Sigmoid colon (tissue), 7 donors: Measurements from ENCODE around the gene ZNF254. TPM values are rescaled to one million over a fixed set of nuclear protein-coding genes. Genes with fewer than 3 reads are reported as not detected.
"Not testable (repeated sequence)": the region's sequence is repeated elsewhere in the genome, so short reads cannot be mapped to it uniquely, and the experiment has no call there.

Experiments
- DNase-seq: peaks from one replicate; pipeline ENCODE4 v3.0.0-alpha.2; 2019
- H3K27ac ChIP-seq, 4 donors: fragments of 200-600 bp; sonication (generic); one replicate each; pipeline ENCODE4 v1.5.1; 2016 to 2019; ENCODE audit warnings: mild to moderate bottlenecking in 1 of 4
- H3K27me3 ChIP-seq, 3 donors: fragments of 200-600 bp; sonication (generic); one replicate each; pipeline ENCODE4 v1.5.1; 2019; ENCODE audit warnings: mild to moderate bottlenecking in 1 of 3
- H3K36me3 ChIP-seq, 4 donors: fragments of 200-600 bp; sonication (generic); one replicate each; pipeline ENCODE4 v1.5.1; 2016 to 2019
- H3K4me1 ChIP-seq, 4 donors: fragments of 200-600 bp; sonication (generic); one replicate each; pipeline ENCODE4 v1.5.1; 2017 to 2019
- H3K4me3 ChIP-seq, 4 donors: fragments of 200-600 bp; sonication (generic); one replicate each; pipeline ENCODE4 v1.5.1; 2017 to 2019; ENCODE audit warnings: mild to moderate bottlenecking in 2 of 4, moderate library complexity in 1 of 4
- H3K9me3 ChIP-seq, 4 donors: fragments of 200-600 bp in 3 of 4; sonication (generic) in 3 of 4; one replicate each; pipeline versions ENCODE4 v1.5.1 to v1.6.1; 2013 to 2019
- CTCF ChIP-seq, 4 experiments: fragments of 450-650 bp in 3 of 4; fragments of 200-600 bp in 1 of 4; IDR thresholded peaks; one replicate each; pipeline ENCODE4 v1.5.1; 2016 to 2019; ENCODE audit warnings: antibody characterized with exemption in 4 of 4, mild to moderate bottlenecking in 3 of 4, moderate library complexity in 2 of 4
- EP300 ChIP-seq, 4 donors: sonication (generic); formaldehyde crosslinking; IDR thresholded peaks; one replicate each; pipeline ENCODE4 v1.6.1; 2017; ENCODE audit warnings: antibody characterized with exemption in 4 of 4
- POLR2A ChIP-seq, 2 donors: fragments of 450-650 bp; IDR thresholded peaks; one replicate each; pipeline ENCODE4 v1.6.1; 2016; ENCODE audit warnings: antibody characterized with exemption in 2 of 2, mild to moderate bottlenecking in 2 of 2, moderate library complexity in 2 of 2
- POLR2AphosphoS5 ChIP-seq, 4 donors: sonication (generic); formaldehyde crosslinking; IDR thresholded peaks; one replicate each; pipeline ENCODE4 v1.6.1; 2017; ENCODE audit warnings: antibody characterized with exemption in 4 of 4
- WGBS, 2 donors: extraction: QIAGEN DNeasy Blood & Tissue Kit; methylation state at CpG; one replicate each; pipeline ENCODE4 v1.1.7; 2013; 5-methylcytosine and 5-hydroxymethylcytosine counted together
- intact Hi-C: fragments of 100-400 bp; cut with DNase I; formaldehyde crosslinking; loops from one replicate; pipeline ENCODE4 v1.15.1; 2023
- polyA plus RNA-seq, 3 donors: library from polyadenylated mRNA; stranded (reverse); fragments of 200-250 nt; gene quantifications; one replicate each; pipeline ENCODE4 v1.2.3, GENCODE V29; 2013
- total RNA-seq, 4 donors: library from RNA; depleted of rRNA; stranded (reverse); fragments of >200 nt; gene quantifications; one replicate each; pipeline ENCODE4 v1.1.0, GENCODE V29; 2016
- donor health status: healthy with polysubstance abuse.
- donor health status: Bipolar disorder and iron deficiency.
- donor health status: healthy.

ZNF254 gene
- total and polyA plus RNA-seq, 7 donors, result 5.5 to 23.0 (median 11.6) TPM

- H3K27me3 ChIP-seq, result no peaks in the 10 kb centered on the region
- H3K36me3 ChIP-seq, result peaks cover 0 to 14% (median 0%) of the 10 kb centered on the region in 4 donors
- peaks cover 0 to 4% (median under 1%) of the 10 kb centered on the region in 4 donors for H3K4me1 ChIP-seq
- no peak overlapping the region for H3K27ac ChIP-seq
- no peak for DNase-seq
- TF ChIP-seq POLR2A (IDR thresholded peaks at IDR 0.05), result no peak
- TF ChIP-seq POLR2AphosphoS5 (IDR thresholded peaks at IDR 0.05), result no peak
- no peak for TF ChIP-seq CTCF (IDR thresholded peaks at IDR 0.05)
- TF ChIP-seq EP300 (IDR thresholded peaks at IDR 0.05), result no peak
- no peak overlapping the region for H3K4me3 ChIP-seq
- H3K9me3 ChIP-seq, result no peaks in the 10 kb centered on the region
- intact Hi-C loops, result no loop called here
Measured at GRCh38 chr19:24099829-24100228, 12.8 kb downstream of the ZNF254 start.

GRCh38 chr19:24100597-24100996 is 13.6 kb downstream of the ZNF254 start:
- H3K27ac ChIP-seq, H3K27me3 ChIP-seq, DNase-seq, H3K9me3 ChIP-seq, H3K4me3 ChIP-seq, intact Hi-C loops, H3K4me1 ChIP-seq: not testable (repeated sequence)
- peaks cover 0 to 17% (median 0%) of the 10 kb centered on the region in 4 donors for H3K36me3 ChIP-seq
- WGBS, 2 donors, result 93% methylated on average over 2 of the region's 2 CpGs

GRCh38 chr19:24101459-24102115 is 14.6 kb downstream of the ZNF254 start:
- Histone ChIP-seq H3K9me3 (no peaks in the 10 kb centered on the region), H3K36me3 (peaks cover 0 to 27% (median 3%) of the 10 kb centered on the region in 4 donors), H3K27ac (no peak overlapping the region), H3K27me3 (no peaks in the 10 kb centered on the region), H3K4me3 (no peak overlapping the region), H3K4me1 (peaks cover 0 to 4% (median 0%) of the 10 kb centered on the region in 4 donors)
- no peak for TF ChIP-seq EP300 (IDR thresholded peaks at IDR 0.05)
- TF ChIP-seq CTCF (IDR thresholded peaks at IDR 0.05), result no peak
- TF ChIP-seq POLR2AphosphoS5 (IDR thresholded peaks at IDR 0.05), result no peak
- TF ChIP-seq POLR2A (IDR thresholded peaks at IDR 0.05), result no peak
- no peak for DNase-seq
- WGBS, 2 donors, result 95 to 96% methylated on average over 2 of the region's 2 CpGs
- intact Hi-C loops, result no loop called here

- no peak overlapping the region for H3K4me3 ChIP-seq
- H3K36me3 ChIP-seq, result peaks cover 18 to 73% (median 28%) of the 10 kb centered on the region in 4 donors
- whole genome bisulfite sequencing, 2 donors, result 98 to 99% methylated on average over 3 of the region's 3 CpGs
- TF ChIP-seq POLR2A (IDR thresholded peaks at IDR 0.05) (no peak), EP300 (IDR thresholded peaks at IDR 0.05) (no peak), CTCF (IDR thresholded peaks at IDR 0.05) (no peak), POLR2AphosphoS5 (IDR thresholded peaks at IDR 0.05) (no peak)
- no peak overlapping the region for H3K27ac ChIP-seq
- no peaks in the 10 kb centered on the region for H3K4me1 ChIP-seq
- DNase-seq, result no peak
- H3K9me3 ChIP-seq, result peaks cover 14 to 61% (median 42%) of the 10 kb centered on the region in 4 donors
- H3K27me3 ChIP-seq, result no peaks in the 10 kb centered on the region
- intact Hi-C loops, result no loop called here
Measured at GRCh38 chr19:24127601-24128000, 40.6 kb downstream of the ZNF254 start.

- 91 to 92% methylated on average over 3 of the region's 3 CpGs for WGBS, 2 donors
- intact Hi-C loops, result no loop called here
- H3K27ac ChIP-seq, result peak overlapping the region in 1 of 4 donors; percentile 3
- H3K4me3 ChIP-seq, result no peak overlapping the region
- DNase-seq, result no peak
- H3K27me3 ChIP-seq, result no peaks in the 10 kb centered on the region
- peak in 1 of 4 donors; percentile 19 for TF ChIP-seq POLR2AphosphoS5 (IDR thresholded peaks at IDR 0.05)
- no peak for TF ChIP-seq EP300 (IDR thresholded peaks at IDR 0.05)
- no peak for TF ChIP-seq CTCF (IDR thresholded peaks at IDR 0.05)
- TF ChIP-seq POLR2A (IDR thresholded peaks at IDR 0.05), result no peak
- H3K9me3 ChIP-seq, result peaks cover 3 to 38% (median 20%) of the 10 kb centered on the region in 4 donors
- H3K4me1 ChIP-seq, result no peaks in the 10 kb centered on the region
- H3K36me3 ChIP-seq, result peaks cover 0 to 33% (median 3%) of the 10 kb centered on the region in 4 donors
Measured at GRCh38 chr19:24140099-24140498, 53.1 kb downstream of the ZNF254 start.
